NK-92 (cell line): ENCODE data around the gene IFI16.
"Not testable (repeated sequence)": the region's sequence is repeated elsewhere in the genome, so short reads cannot be mapped to it uniquely, and the experiment has no call there.

Experiments used
- DNase-seq: peaks from one replicate; lab custom pipeline; 2025; ENCODE audit not compliant: unreplicated experiment; lab: John Stamatoyannopoulos, UW

IFI16 gene

GRCh38 chr1:159091607-159092031 is 81.9 kb downstream of the IFI16 start:
- no peak for DNase-seq

- no peak for DNase-seq
Measured at GRCh38 chr1:159092036-159092760, 82.5 kb downstream of the IFI16 start.

GRCh38 chr1:159098596-159098995 is 88.9 kb downstream of the IFI16 start:
- no peak for DNase-seq

- no peak for DNase-seq
Measured at GRCh38 chr1:159100589-159100988, 90.9 kb downstream of the IFI16 start.

GRCh38 chr1:159103021-159103420 is 93.3 kb downstream of the IFI16 start:
- DNase-seq, result not testable (repeated sequence)
